ENCODE results near the gene DCXR. TPM values are rescaled to one million over a fixed set of nuclear protein-coding genes. Genes with fewer than 3 reads are reported as not detected.

Gene DCXR
- total RNA-seq, result 100 to 1,000 TPM in 1 of 2 donors, 10 to 100 TPM in 1; 95.7 to 136 TPM

GRCh38 chr17:82037092-82037888 is at the start of gene DCXR:
DCXR (minus strand) TSS chr17:82037697; CDS start chr17:82037682, 15 bp downstream.
- H3K4me1 Mint-ChIP-seq (ENCODE audit: low read depth in 2 of 2), result peaks cover 12 to 17% of the 10 kb centered on the region in 2 donors
- peak; percentile 97 for ATAC-seq

GRCh38 chr17:82085931-82086764 is 48.7 kb upstream of the DCXR start:
- no peak overlapping the region for H3K27ac Mint-ChIP-seq
- no peaks in the 10 kb centered on the region for H3K9me3 Mint-ChIP-seq
- no peak for DNase-seq (ENCODE audit: low spot score)
- H3K27me3 Mint-ChIP-seq, result no peaks in the 10 kb centered on the region
- no peaks in the 10 kb centered on the region for H3K36me3 Mint-ChIP-seq
- H3K4me3 Mint-ChIP-seq, result no peak overlapping the region
- no peaks in the 10 kb centered on the region for H3K4me1 Mint-ChIP-seq (ENCODE audit: low read depth in 2 of 2)
- ATAC-seq, result no peak

More at GRCh38 chr17:82037092-82037888, at the start of gene DCXR:
- no peaks in the 10 kb centered on the region for H3K9me3 Mint-ChIP-seq
- no peaks in the 10 kb centered on the region for H3K36me3 Mint-ChIP-seq
- peak within 1 kb of the TSS; percentile 80 for H3K4me3 Mint-ChIP-seq
- peak within 1 kb of the TSS; percentile 60 to 84 for H3K27ac Mint-ChIP-seq
- DNase-seq (ENCODE audit: low spot score), result peak; percentile 98
- H3K27me3 Mint-ChIP-seq, result no peaks in the 10 kb centered on the region

GRCh38 chr17:82085031-82085861 is 47.7 kb upstream of the DCXR start:
- DNase-seq (ENCODE audit: low spot score), result no peak
- no peaks in the 10 kb centered on the region for H3K4me1 Mint-ChIP-seq (ENCODE audit: low read depth in 2 of 2)
- H3K9me3 Mint-ChIP-seq, result no peaks in the 10 kb centered on the region
- no peak for ATAC-seq
- H3K36me3 Mint-ChIP-seq, result no peaks in the 10 kb centered on the region
- no peak overlapping the region for H3K4me3 Mint-ChIP-seq
- no peak overlapping the region for H3K27ac Mint-ChIP-seq
- H3K27me3 Mint-ChIP-seq, result no peaks in the 10 kb centered on the region

- no peaks in the 10 kb centered on the region for H3K9me3 Mint-ChIP-seq
- no peak overlapping the region for H3K27ac Mint-ChIP-seq
- no peaks in the 10 kb centered on the region for H3K36me3 Mint-ChIP-seq
- ATAC-seq, result no peak
- H3K4me3 Mint-ChIP-seq, result no peak overlapping the region
- H3K27me3 Mint-ChIP-seq, result no peaks in the 10 kb centered on the region
- DNase-seq (ENCODE audit: low spot score), result no peak
- H3K4me1 Mint-ChIP-seq (ENCODE audit: low read depth in 2 of 2), result no peaks in the 10 kb centered on the region
Measured at GRCh38 chr17:82084373-82085030, 47.0 kb upstream of the DCXR start.

DNA sequence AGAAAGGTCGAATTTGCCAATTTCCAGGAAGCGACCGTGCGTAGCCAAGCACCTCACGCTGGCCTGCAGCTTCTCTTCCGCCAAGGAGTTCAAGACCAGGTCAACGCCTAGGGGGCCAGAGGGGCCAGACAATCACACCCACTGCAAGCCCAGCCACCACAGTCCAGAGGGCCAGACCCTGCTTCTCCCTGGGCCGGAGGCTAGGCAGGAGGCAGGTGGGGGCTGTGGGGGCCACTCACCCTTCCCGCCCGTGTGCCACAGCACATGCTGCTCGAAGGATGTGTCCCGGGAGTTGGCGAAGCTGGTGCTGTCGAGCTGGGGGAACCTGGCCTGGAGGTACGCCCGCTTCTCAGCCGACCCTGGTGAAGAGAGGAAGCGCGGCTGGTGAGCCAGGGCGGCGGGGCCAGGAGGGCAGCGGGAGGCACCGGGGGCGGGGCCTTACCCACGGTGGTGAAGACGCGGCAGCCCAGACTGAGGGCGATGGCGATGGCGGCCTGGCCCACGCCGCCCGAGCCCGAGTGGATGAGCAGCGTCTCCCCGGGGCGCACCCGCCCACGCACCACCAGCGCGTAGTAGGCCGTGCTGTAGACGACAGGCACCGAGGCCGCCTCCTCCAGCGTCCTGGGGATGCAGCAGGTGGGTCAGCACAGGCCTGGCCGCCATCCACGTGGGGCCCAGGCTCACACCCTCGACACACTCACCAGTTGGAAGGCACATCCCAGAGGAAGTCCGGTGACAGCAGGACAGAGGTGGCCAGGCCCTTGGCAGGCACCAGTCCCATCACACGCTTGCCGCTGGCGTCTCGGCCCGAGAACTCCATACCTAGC is 46.2 kb upstream of the DCXR start:
- H3K9me3 Mint-ChIP-seq, result no peaks in the 10 kb centered on the region
- no peak overlapping the region for H3K27ac Mint-ChIP-seq
- H3K36me3 Mint-ChIP-seq, result no peaks in the 10 kb centered on the region
- H3K4me3 Mint-ChIP-seq, result no peak overlapping the region
- ATAC-seq (peak in 1 of 2 donors; percentile 1), DNase-seq (ENCODE audit: low spot score) (no peak)
- H3K27me3 Mint-ChIP-seq, result no peaks in the 10 kb centered on the region
- no peaks in the 10 kb centered on the region for H3K4me1 Mint-ChIP-seq (ENCODE audit: low read depth in 2 of 2)

DNA sequence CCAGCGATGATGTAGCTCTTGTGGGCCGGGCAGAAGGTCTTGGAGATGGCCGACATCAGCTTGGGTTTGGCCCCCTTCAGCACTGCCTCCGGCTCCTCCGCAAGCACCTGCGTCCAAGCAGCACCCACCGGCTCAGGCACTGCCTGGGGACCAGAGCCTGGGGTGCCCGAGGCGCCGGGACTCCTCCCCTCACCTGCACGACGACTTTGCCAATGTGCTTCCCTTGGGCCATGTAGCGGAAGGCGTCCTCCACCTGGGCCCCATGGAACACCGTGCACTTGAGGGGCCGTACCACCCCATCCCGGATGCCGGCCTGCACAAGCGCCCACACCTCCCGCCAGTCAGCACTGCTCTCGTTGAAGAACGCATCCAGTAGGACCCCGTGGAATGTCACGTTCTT is 45.5 kb upstream of the DCXR start:
- no peaks in the 10 kb centered on the region for H3K4me1 Mint-ChIP-seq (ENCODE audit: low read depth in 2 of 2)
- H3K36me3 Mint-ChIP-seq, result no peaks in the 10 kb centered on the region
- H3K9me3 Mint-ChIP-seq, result no peaks in the 10 kb centered on the region
- ATAC-seq (no peak), DNase-seq (ENCODE audit: low spot score) (no peak)
- H3K27me3 Mint-ChIP-seq, result no peaks in the 10 kb centered on the region
- no peak overlapping the region for H3K4me3 Mint-ChIP-seq
- no peak overlapping the region for H3K27ac Mint-ChIP-seq

DNA sequence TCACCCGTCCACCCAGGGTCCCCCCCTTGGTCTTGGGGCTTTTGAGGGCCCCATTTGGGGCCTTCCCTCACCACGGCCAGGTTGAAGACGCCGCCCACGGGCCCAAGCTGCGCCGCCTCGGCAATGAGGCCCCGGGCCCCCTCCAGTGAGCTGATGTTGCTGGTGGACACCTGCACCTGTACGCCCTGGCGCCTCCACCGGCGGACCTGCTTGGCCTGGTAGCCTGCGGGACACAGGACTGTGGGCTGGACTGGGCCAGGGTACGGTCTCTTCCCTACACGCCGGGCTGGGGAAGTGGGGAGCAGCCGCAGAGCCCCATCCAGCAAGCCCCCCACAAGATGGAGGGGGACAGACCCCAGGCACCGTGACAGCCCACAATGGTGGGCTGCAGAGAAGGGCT is 45.0 kb upstream of the DCXR start:
- no peaks in the 10 kb centered on the region for H3K36me3 Mint-ChIP-seq
- no peaks in the 10 kb centered on the region for H3K4me1 Mint-ChIP-seq (ENCODE audit: low read depth in 2 of 2)
- no peaks in the 10 kb centered on the region for H3K9me3 Mint-ChIP-seq
- H3K27ac Mint-ChIP-seq, result no peak overlapping the region
- ATAC-seq (no peak), DNase-seq (ENCODE audit: low spot score) (no peak)
- no peaks in the 10 kb centered on the region for H3K27me3 Mint-ChIP-seq
- no peak overlapping the region for H3K4me3 Mint-ChIP-seq

GRCh38 chr17:82081966-82082365 is 44.5 kb upstream of the DCXR start:
- no peaks in the 10 kb centered on the region for H3K36me3 Mint-ChIP-seq
- ATAC-seq (no peak), DNase-seq (ENCODE audit: low spot score) (no peak)

DNA sequence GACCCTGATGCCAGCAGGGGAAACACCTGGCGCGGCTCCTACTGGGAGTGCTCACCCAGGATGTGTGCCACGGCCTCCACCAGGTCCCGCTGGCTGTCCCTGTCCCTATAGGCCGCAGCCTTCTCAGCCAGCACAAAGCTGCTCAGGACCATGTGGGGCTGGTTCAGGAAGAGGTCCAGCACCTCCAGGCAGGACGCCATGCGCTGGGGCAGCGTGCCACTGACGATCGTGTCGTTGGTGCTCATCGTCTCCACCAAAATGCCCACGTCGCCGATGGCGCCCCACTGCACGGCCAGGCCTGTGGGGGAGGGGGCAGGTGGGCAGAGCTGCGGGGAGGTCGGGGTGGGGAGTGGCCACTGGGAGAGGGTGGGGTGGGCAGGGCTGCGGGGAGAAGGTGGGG is 44.0 kb upstream of the DCXR start:
- H3K36me3 Mint-ChIP-seq, result no peaks in the 10 kb centered on the region
- no peaks in the 10 kb centered on the region for H3K9me3 Mint-ChIP-seq
- DNase-seq (ENCODE audit: low spot score) (no peak), ATAC-seq (no peak)
- H3K27me3 Mint-ChIP-seq, result no peaks in the 10 kb centered on the region
- H3K4me3 Mint-ChIP-seq, result no peak overlapping the region
- H3K4me1 Mint-ChIP-seq (ENCODE audit: low read depth in 2 of 2), result no peaks in the 10 kb centered on the region
- H3K27ac Mint-ChIP-seq, result no peak overlapping the region

More at GRCh38 chr17:82081966-82082365, 44.5 kb upstream of the DCXR start:
- H3K9me3 Mint-ChIP-seq, result no peaks in the 10 kb centered on the region
- H3K4me1 Mint-ChIP-seq (ENCODE audit: low read depth in 2 of 2), result no peaks in the 10 kb centered on the region
- no peaks in the 10 kb centered on the region for H3K27me3 Mint-ChIP-seq
- no peak overlapping the region for H3K4me3 Mint-ChIP-seq
- H3K27ac Mint-ChIP-seq, result no peak overlapping the region

DNA sequence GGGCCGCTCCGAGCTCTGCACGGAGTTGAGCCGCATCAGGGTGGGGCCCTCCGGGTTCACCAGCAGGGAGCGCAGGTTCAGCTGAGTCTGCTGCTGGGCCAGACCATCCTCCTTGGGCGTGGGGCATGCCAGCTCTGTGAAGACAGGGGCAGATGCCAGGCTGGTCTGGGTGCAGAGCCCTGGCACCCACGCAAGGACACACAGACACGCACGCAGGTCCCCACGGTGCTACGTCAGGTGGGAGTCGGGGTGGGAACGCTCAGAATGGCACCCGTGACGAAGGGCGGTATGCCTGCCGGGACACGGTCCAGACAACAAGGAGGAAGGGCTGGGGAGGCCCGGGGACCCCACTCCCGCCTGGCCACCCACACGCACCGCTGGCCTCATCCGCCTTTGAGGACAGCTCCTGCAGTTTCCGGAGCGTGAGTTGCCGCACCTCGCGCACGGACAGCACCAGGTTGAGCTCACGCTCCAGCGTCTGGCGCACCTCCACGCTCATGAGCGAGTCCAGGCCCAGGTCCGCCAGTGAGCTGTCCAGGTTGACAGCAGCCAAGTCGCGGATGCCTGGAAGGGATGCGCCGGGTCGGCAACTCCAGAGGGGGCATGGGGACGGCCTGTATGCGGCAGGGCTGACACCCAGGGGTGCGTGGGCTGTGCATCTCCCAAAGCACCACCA is 43.4 kb upstream of the DCXR start:
- H3K4me3 Mint-ChIP-seq, result no peak overlapping the region
- H3K4me1 Mint-ChIP-seq (ENCODE audit: low read depth in 2 of 2), result no peaks in the 10 kb centered on the region
- H3K27ac Mint-ChIP-seq, result no peak overlapping the region
- no peaks in the 10 kb centered on the region for H3K27me3 Mint-ChIP-seq
- H3K36me3 Mint-ChIP-seq, result no peaks in the 10 kb centered on the region
- ATAC-seq (no peak), DNase-seq (ENCODE audit: low spot score) (no peak)
- H3K9me3 Mint-ChIP-seq, result no peaks in the 10 kb centered on the region

DNA sequence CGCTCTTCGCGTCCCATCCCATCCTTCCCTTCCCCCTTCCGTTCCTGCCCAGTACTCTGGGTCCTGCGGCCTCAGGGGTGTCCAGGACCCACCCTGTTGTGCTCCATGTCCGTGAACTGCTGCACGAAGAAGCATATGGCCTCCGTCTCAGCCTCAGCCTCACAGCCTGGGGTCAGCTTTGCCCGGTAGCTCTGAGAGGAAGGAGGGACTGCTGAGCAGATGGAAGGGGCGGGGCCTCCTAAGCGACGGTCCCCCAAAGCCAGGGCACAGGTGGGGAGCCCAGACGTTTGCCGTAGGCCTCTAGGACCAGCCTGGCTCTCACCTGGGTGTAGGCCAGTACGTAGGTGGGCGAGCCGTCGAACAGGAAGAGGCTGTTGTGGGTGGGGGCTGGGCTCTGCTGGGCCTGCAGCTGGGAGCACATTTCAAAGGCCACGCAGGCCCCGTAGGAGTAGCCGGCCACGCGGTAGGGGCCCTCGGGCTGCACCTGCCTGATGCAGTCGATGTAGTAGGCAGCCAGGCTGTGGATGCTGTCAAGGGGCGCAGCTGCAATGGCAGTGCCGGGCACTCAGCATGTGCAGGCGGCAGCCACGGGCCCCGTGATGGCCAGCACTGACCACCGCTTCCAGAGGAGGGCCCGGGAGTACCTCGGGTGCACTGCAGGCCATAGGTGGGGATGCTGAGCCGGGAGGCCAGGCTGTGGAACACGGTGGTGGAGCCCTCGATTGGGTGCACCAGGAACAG is 42.7 kb upstream of the DCXR start:
- H3K9me3 Mint-ChIP-seq, result no peaks in the 10 kb centered on the region
- no peaks in the 10 kb centered on the region for H3K36me3 Mint-ChIP-seq
- DNase-seq (ENCODE audit: low spot score) (no peak), ATAC-seq (no peak)
- no peak overlapping the region for H3K4me3 Mint-ChIP-seq
- H3K27me3 Mint-ChIP-seq, result no peaks in the 10 kb centered on the region
- H3K27ac Mint-ChIP-seq, result no peak overlapping the region
- no peaks in the 10 kb centered on the region for H3K4me1 Mint-ChIP-seq (ENCODE audit: low read depth in 2 of 2)
